Suprapubic skin (tissue), 4 donors: Measurements from ENCODE around the gene C21orf58. TPM values are rescaled to one million over a fixed set of nuclear protein-coding genes. Genes with fewer than 3 reads are reported as not detected.
"Not testable (repeated sequence)": the region's sequence is repeated elsewhere in the genome, so short reads cannot be mapped to it uniquely, and the experiment has no call there.

Experiments used
- DNase-seq, 2 donors: peaks; one replicate each; pipeline ENCODE4 v3.0.0-alpha.2; 2019; ENCODE audit warnings: low spot score in 2 of 2
- H3K27ac ChIP-seq: fragments of 200-600 bp; sonication (generic); one replicate; pipeline ENCODE4 v1.5.1; 2019
- H3K27me3 ChIP-seq: fragments of 200-600 bp; sonication (generic); one replicate; pipeline ENCODE4 v1.5.1; 2019
- H3K36me3 ChIP-seq: fragments of 200-600 bp; sonication (generic); one replicate; pipeline ENCODE4 v1.5.1; 2019
- H3K4me1 ChIP-seq: fragments of 200-600 bp; sonication (generic); one replicate; pipeline ENCODE4 v1.5.1; 2019
- H3K4me3 ChIP-seq: fragments of 200-600 bp; sonication (generic); one replicate; pipeline ENCODE4 v1.5.1; 2019; ENCODE audit warnings: mild to moderate bottlenecking
- H3K9me3 ChIP-seq: fragments of 200-600 bp; sonication (generic); one replicate; pipeline ENCODE4 v1.5.1; 2019
- EP300 ChIP-seq: sonication (generic); formaldehyde crosslinking; IDR thresholded peaks from one replicate; pipeline ENCODE4 v1.6.1; 2017; ENCODE audit warnings: antibody characterized with exemption
- POLR2A ChIP-seq, 2 donors: fragments of 450-650 bp; IDR thresholded peaks; one replicate each; pipeline ENCODE4 v1.6.1; 2017; ENCODE audit warnings: antibody characterized with exemption in 2 of 2, mild to moderate bottlenecking in 2 of 2, moderate library complexity in 2 of 2
- POLR2AphosphoS5 ChIP-seq, 3 donors: sonication (generic); formaldehyde crosslinking; IDR thresholded peaks; one replicate each; pipeline ENCODE4 v1.6.1; 2017; ENCODE audit warnings: antibody characterized with exemption in 3 of 3
- WGBS: methylation state at CpG from one replicate; pipeline ENCODE4 v1.1.5; 2018; 5-methylcytosine and 5-hydroxymethylcytosine counted together
- total RNA-seq, 4 donors: library from RNA; depleted of rRNA; stranded (reverse); fragments of >200 nt; gene quantifications; one replicate each; pipeline ENCODE4 v1.1.0, GENCODE V29; 2016
- TF ChIP-seq, protein P1 (sequence below), 2 donors: fragments of 200-600 bp in 1 of 2; fragments of 450-650 bp in 1 of 2; sonication (generic) in 1 of 2; IDR thresholded peaks; one replicate each; pipeline ENCODE4 v1.5.1; 2016 to 2019; ENCODE audit warnings: antibody characterized with exemption in 2 of 2, mild to moderate bottlenecking in 1 of 2, moderate library complexity in 1 of 2

Gene C21orf58
- total RNA-seq, 4 donors from 2014 or later, result 0.73 to 9.7 (median 3.5) TPM

DNA sequence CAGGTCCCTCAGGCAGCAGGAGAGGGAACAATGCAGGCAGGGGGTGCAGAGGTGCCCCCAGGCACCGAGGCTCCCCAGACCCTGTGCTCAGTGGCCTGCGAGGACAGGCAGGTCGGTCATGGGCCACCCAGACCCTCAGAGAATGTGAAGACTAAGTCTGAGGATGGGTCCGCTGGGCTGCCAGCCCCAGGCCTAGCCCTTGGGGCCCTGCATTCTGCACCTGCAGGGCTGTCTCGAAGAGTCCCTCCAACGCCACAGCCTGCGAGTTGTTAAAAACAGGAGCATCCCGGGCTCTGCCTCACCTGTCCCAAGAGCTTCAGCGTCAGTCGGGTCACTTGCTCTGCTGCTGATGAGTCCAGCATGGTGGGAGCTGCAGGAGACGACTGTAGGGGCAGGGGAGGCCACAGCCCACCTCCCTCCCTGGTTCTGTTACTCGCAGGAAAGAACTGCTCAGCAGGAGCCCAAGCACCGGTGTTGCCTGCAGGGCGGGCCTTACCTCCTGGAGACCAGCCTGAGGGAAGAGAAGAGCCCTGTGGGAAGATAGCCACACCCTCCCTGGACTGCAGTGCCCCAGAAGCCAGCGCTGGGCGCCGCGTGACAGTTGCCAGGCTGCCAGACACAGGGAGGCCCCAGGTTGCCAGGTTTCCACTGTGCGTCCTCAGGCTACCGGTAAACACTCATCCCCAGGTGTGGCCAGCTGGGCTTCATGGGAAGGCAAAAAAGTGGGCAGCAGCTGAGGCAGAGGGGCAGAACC, 5.8 kb downstream of the C21orf58 start:
- no peaks in the 10 kb centered on the region for H3K9me3 ChIP-seq
- peaks cover 5% of the 10 kb centered on the region for H3K36me3 ChIP-seq
- H3K4me1 ChIP-seq, result peaks cover 11% of the 10 kb centered on the region
- H3K27me3 ChIP-seq, result no peaks in the 10 kb centered on the region
- no peak for TF ChIP-seq POLR2A (IDR thresholded peaks at IDR 0.05)
- no peak for TF ChIP-seq EP300
- no peak for TF ChIP-seq POLR2AphosphoS5 (IDR thresholded peaks at IDR 0.05)
- TF ChIP-seq, protein P1, sequence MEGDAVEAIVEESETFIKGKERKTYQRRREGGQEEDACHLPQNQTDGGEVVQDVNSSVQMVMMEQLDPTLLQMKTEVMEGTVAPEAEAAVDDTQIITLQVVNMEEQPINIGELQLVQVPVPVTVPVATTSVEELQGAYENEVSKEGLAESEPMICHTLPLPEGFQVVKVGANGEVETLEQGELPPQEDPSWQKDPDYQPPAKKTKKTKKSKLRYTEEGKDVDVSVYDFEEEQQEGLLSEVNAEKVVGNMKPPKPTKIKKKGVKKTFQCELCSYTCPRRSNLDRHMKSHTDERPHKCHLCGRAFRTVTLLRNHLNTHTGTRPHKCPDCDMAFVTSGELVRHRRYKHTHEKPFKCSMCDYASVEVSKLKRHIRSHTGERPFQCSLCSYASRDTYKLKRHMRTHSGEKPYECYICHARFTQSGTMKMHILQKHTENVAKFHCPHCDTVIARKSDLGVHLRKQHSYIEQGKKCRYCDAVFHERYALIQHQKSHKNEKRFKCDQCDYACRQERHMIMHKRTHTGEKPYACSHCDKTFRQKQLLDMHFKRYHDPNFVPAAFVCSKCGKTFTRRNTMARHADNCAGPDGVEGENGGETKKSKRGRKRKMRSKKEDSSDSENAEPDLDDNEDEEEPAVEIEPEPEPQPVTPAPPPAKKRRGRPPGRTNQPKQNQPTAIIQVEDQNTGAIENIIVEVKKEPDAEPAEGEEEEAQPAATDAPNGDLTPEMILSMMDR (IDR thresholded peaks at IDR 0.05), result no peak
- no peak overlapping the region for H3K4me3 ChIP-seq
- WGBS, result 45% methylated on average over 8 of the region's 20 CpGs
- no peak for DNase-seq
- no peak overlapping the region for H3K27ac ChIP-seq

DNA sequence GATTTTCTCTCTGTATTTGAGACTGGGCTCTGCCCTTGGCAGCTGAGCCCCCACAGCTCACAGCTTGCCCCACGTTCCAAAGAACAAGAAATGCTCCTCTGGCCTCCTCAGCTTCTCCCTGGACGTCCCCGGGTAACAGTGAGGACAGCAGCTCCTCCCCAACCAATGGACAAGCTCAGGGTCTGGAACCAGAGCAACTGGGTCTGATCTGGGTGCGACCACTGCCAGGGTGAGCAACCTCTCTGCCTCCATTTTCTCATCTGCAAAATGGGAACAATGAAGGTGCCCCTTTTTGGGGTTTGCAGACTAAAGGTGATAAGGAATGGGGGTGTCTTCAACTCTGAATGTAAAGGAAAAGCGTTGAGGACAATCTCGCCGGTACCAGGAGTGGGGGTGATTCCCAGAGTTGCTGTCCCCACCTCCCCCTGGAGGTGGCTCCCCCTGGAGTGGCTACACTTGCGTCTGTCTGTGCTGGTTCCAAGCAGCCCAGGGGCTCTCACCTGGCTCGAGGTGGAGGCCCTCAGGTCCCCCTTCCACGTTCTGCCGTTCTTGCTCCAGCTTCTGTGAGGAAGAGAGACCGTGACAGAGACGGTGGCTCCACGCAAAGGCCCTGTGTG, 6.9 kb downstream of the C21orf58 start:
- H3K27me3 ChIP-seq, result no peaks in the 10 kb centered on the region
- no peak overlapping the region for H3K27ac ChIP-seq
- TF ChIP-seq POLR2A (IDR thresholded peaks at IDR 0.05) (no peak), POLR2AphosphoS5 (IDR thresholded peaks at IDR 0.05) (no peak), EP300 (no peak)
- TF ChIP-seq, protein P1 (IDR thresholded peaks at IDR 0.05), result no peak
- 95% methylated on average over 9 of the region's 14 CpGs for WGBS
- no peak for DNase-seq
- H3K4me3 ChIP-seq, result no peak overlapping the region
- H3K4me1 ChIP-seq, result peaks cover under 1% of the 10 kb centered on the region
- H3K9me3 ChIP-seq, result no peaks in the 10 kb centered on the region
- peaks cover 5% of the 10 kb centered on the region for H3K36me3 ChIP-seq

DNA sequence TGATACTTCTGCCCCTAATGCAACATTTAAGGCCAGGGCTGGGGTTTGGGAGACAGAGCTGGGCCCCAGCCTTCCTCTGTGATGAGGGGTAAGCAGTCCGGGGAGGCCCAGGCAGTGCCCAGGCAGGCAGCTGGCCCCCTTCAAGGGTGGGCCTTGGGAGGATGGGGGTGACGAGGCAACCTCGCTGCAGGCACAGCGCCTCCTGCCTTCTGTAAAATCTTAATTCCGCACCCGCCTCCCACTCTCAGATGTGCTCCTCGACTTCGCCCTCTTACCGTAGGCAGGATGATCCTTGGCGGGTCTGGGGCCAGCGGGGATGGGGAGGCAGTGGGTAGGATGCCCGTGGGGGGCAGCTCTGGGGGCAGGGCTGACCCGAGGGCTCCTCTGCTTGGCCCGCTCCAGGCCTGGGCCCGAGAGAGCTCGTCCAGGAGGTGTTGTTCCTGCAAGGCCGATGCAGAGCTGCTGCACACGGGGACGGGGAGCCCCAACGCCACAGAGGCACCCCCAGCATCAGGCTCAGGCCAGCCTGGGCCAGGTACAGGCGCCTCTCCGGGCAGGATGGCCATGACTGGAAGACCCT, 9.1 kb downstream of the C21orf58 start:
- H3K4me1 ChIP-seq, result no peaks in the 10 kb centered on the region
- TF ChIP-seq POLR2A (IDR thresholded peaks at IDR 0.05), result no peak
- no peak for TF ChIP-seq EP300
- TF ChIP-seq POLR2AphosphoS5 (IDR thresholded peaks at IDR 0.05), result no peak
- TF ChIP-seq, protein P1 (IDR thresholded peaks at IDR 0.05), result no peak
- H3K4me3 ChIP-seq, result no peak overlapping the region
- no peak overlapping the region for H3K27ac ChIP-seq
- no peaks in the 10 kb centered on the region for H3K9me3 ChIP-seq
- H3K27me3 ChIP-seq, result no peaks in the 10 kb centered on the region
- H3K36me3 ChIP-seq, result peaks cover 5% of the 10 kb centered on the region
- DNase-seq, result no peak
- 92% methylated on average over 10 of the region's 22 CpGs for WGBS

DNA sequence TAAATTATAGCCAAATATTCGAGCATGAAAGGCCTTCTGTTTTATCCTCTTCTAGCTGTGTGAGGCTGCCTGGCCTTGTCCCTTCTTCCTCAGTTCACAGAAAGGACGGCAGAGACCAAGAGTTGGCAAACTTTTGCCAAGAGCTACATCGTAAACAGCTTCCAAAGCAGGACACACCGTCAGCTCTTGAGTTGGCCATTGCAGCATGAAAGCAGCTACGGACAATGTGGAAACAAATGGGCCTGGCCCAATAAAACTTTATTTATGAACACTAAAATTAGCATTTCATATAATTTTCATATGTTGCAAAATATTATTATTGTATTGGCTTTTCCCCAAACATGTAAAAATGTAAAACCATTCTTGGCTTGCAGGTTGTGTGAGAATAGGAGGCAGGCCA, 10.7 kb downstream of the C21orf58 start:
- TF ChIP-seq POLR2AphosphoS5 (IDR thresholded peaks at IDR 0.05), result no peak
- no peak for TF ChIP-seq EP300
- TF ChIP-seq, protein P1 (IDR thresholded peaks at IDR 0.05), result no peak
- no peak for TF ChIP-seq POLR2A (IDR thresholded peaks at IDR 0.05)
- no peaks in the 10 kb centered on the region for H3K4me1 ChIP-seq
- DNase-seq, result no peak
- no peak overlapping the region for H3K27ac ChIP-seq
- peaks cover 5% of the 10 kb centered on the region for H3K36me3 ChIP-seq
- H3K9me3 ChIP-seq, result no peaks in the 10 kb centered on the region
- no peak overlapping the region for H3K4me3 ChIP-seq
- 87% methylated on average over 5 of the region's 5 CpGs for WGBS
- no peaks in the 10 kb centered on the region for H3K27me3 ChIP-seq

DNA sequence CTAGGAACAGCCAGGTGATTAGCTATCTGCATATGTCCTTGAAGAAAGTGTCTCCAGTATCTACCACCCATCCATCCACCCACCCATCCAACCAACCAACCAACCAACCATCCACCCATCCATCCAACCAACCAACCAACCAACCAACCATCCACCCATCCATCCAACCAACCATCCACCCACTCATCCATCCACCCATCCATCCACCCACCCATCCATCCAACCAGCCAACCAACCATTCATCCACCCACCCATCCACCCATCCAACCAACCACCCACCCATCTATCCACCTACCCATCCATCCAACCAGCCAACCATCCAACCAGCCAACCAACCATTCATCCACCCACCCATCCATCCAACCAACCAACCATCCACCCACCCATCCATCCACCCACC, 12.1 kb downstream of the C21orf58 start:
- H3K4me1 ChIP-seq, result no peaks in the 10 kb centered on the region
- H3K36me3 ChIP-seq, result peaks cover 5% of the 10 kb centered on the region
- no peaks in the 10 kb centered on the region for H3K9me3 ChIP-seq
- H3K27me3 ChIP-seq, result no peaks in the 10 kb centered on the region
- no peak overlapping the region for H3K27ac ChIP-seq
- no peak for TF ChIP-seq POLR2A (IDR thresholded peaks at IDR 0.05)
- no peak overlapping the region for H3K4me3 ChIP-seq
- no peak for DNase-seq

DNA sequence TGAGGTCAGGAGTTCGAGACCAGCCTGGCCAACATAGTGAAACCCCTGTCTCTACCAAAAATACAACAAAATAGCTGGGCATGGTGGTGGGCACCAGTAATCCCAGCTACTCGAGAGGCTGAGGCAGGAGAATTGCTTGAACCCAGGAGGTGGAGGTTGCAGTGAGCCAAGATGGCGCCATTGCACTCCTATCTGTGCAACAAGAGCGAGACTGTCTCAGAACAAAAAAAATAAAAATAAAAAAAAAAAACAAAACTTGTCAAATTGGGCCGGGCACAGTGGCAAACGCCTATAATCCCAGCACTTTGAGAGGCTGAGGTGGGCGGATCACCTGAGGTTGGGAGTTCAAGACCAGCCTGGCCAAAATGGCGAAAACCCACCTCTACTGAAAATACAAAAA, 13.4 kb downstream of the C21orf58 start:
- H3K27me3 ChIP-seq, H3K4me3 ChIP-seq, H3K4me1 ChIP-seq, H3K9me3 ChIP-seq, DNase-seq, H3K27ac ChIP-seq, H3K36me3 ChIP-seq: not testable (repeated sequence)
- 93% methylated on average over 8 of the region's 8 CpGs for WGBS
